Retina (tissue), 1 donor: Measurements from ENCODE around the gene PIGK.
A peak's percentile ranks its signal among the peaks of the same experiment; 100 is the strongest.
"Not testable (repeated sequence)": the region's sequence is repeated elsewhere in the genome, so short reads cannot be mapped to it uniquely, and the experiment has no call there.

ENCODE experiments used
- DNase-seq: peaks from one replicate; pipeline ENCODE4 v3.0.0-alpha.2; 2016

PIGK gene

GRCh38 chr1:77219166-77219887 is at the start of gene PIGK:
Gene PIGK (minus strand): TSS chr1:77219430. CDS start chr1:77219402, 28 bp downstream.
- peak; percentile 92 for DNase-seq

- DNase-seq = no peak
Measured at GRCh38 chr1:77267035-77267434, 47.8 kb upstream of the PIGK start.

GRCh38 chr1:77265180-77265579 is 46.0 kb upstream of the PIGK start:
- no peak for DNase-seq

GRCh38 chr1:77263708-77264107 is 44.5 kb upstream of the PIGK start:
- no peak for DNase-seq

- DNase-seq = no peak
Measured at GRCh38 chr1:77253211-77253610, 34.0 kb upstream of the PIGK start.

GRCh38 chr1:77250126-77250525 is 30.9 kb upstream of the PIGK start:
- DNase-seq = no peak

- DNase-seq = no peak
Measured at GRCh38 chr1:77245830-77246229, 26.6 kb upstream of the PIGK start.

GRCh38 chr1:77239311-77239710 is 20.1 kb upstream of the PIGK start:
- DNase-seq = no peak

GRCh38 chr1:77238462-77238861 is 19.2 kb upstream of the PIGK start:
- DNase-seq = no peak

- no peak for DNase-seq
Measured at GRCh38 chr1:77234943-77235342, 15.7 kb upstream of the PIGK start.

- DNase-seq = no peak
Measured at GRCh38 chr1:77234096-77234495, 14.9 kb upstream of the PIGK start.

GRCh38 chr1:77232829-77233228 is 13.6 kb upstream of the PIGK start:
- DNase-seq = no peak

- DNase-seq = no peak
Measured at GRCh38 chr1:77230051-77230450, 10.8 kb upstream of the PIGK start.

GRCh38 chr1:77228836-77229235 is 9.6 kb upstream of the PIGK start:
- DNase-seq = no peak

GRCh38 chr1:77227381-77227780 is 8.2 kb upstream of the PIGK start:
- DNase-seq = no peak

- DNase-seq = no peak
Measured at GRCh38 chr1:77222496-77222895, 3.3 kb upstream of the PIGK start.

- DNase-seq = no peak
Measured at GRCh38 chr1:77220687-77221463, 1.6 kb upstream of the PIGK start.

- DNase-seq = no peak
Measured at GRCh38 chr1:77218477-77219165, 609 bp downstream of the PIGK start.

- not testable (repeated sequence) for DNase-seq
Measured at GRCh38 chr1:77204043-77204442, 15.2 kb downstream of the PIGK start.

- DNase-seq = no peak
Measured at GRCh38 chr1:77202751-77203150, 16.5 kb downstream of the PIGK start.

GRCh38 chr1:77200806-77201205 is 18.4 kb downstream of the PIGK start:
- no peak for DNase-seq

- DNase-seq = no peak
Measured at GRCh38 chr1:77200293-77200692, 18.9 kb downstream of the PIGK start.

GRCh38 chr1:77197351-77197750 is 21.9 kb downstream of the PIGK start:
- no peak for DNase-seq

- DNase-seq = no peak
Measured at GRCh38 chr1:77193951-77194350, 25.3 kb downstream of the PIGK start.
